Upper lobe of right lung (tissue), 1 donor: ENCODE data around the gene COL21A1. TPM values are rescaled to one million over a fixed set of nuclear protein-coding genes. Genes with fewer than 3 reads are reported as not detected.

ENCODE experiments used
- ATAC-seq: fragments of 200-7000 bp; cut with Tn5 transposase; one replicate; pipeline ENCODE4 v1.9.1; 2020; ENCODE audit warnings: mild to moderate bottlenecking, moderate library complexity
- DNase-seq: peaks from one replicate; pipeline ENCODE4 v3.0.0-alpha.2; 2020
- H3K27ac ChIP-seq: fragments of 200-600 bp; one replicate; pipeline ENCODE4 v1.8.0; 2022
- H3K27me3 ChIP-seq: fragments of 200-600 bp; one replicate; pipeline ENCODE4 v1.8.0; 2022; ENCODE audit warnings: mild to moderate bottlenecking
- H3K36me3 ChIP-seq: fragments of 200-600 bp; one replicate; pipeline ENCODE4 v1.8.0; 2022
- H3K4me1 ChIP-seq: fragments of 200-600 bp; one replicate; pipeline ENCODE4 v1.8.0; 2022
- H3K4me3 ChIP-seq: fragments of 200-600 bp; one replicate; pipeline ENCODE4 v1.8.0; 2022; ENCODE audit warnings: mild to moderate bottlenecking
- H3K9me3 ChIP-seq: fragments of 200-600 bp; one replicate; pipeline ENCODE4 v1.8.0; 2022
- CTCF ChIP-seq: fragments of 200-600 bp; IDR thresholded peaks from one replicate; pipeline ENCODE4 v1.8.0; 2022; ENCODE audit warnings: antibody characterized with exemption
- intact Hi-C: fragments of 100-400 bp; cut with DNase I; formaldehyde crosslinking; loops from one replicate; pipeline ENCODE4 v1.11.0; 2022
- total RNA-seq: library from RNA; stranded (reverse); fragmentation: NEBNext Ultra II Directional; extraction: Animal tissue kit (Norgen Biotek cat#: 25700); gene quantifications from one replicate; pipeline ENCODE4 v1.2.1, GENCODE V29; 2021
- donor health status: DM: no; HTN: yes; CAD: no; lungs with severe emphysema.

The COL21A1 gene
- total RNA-seq, 1 donor from 2014 or later = 15.6 TPM

- no peak overlapping the region for H3K27ac ChIP-seq
- H3K4me1 ChIP-seq = no peaks in the 10 kb centered on the region
- no peak overlapping the region for H3K4me3 ChIP-seq
- DNase-seq (no peak), ATAC-seq (no peak)
- intact Hi-C loops = no loop called here
- no peaks in the 10 kb centered on the region for H3K36me3 ChIP-seq
- H3K27me3 ChIP-seq = no peaks in the 10 kb centered on the region
- no peak for TF ChIP-seq CTCF
- H3K9me3 ChIP-seq = no peaks in the 10 kb centered on the region
Observed at GRCh38 chr6:56145616-56146015, 101.8 kb downstream of the COL21A1 start.

- TF ChIP-seq CTCF = no peak
- no peak for DNase-seq
- Histone ChIP-seq H3K27me3 (no peaks in the 10 kb centered on the region), H3K9me3 (no peaks in the 10 kb centered on the region), H3K36me3 (no peaks in the 10 kb centered on the region), H3K4me1 (no peaks in the 10 kb centered on the region), H3K4me3 (no peak overlapping the region), H3K27ac (no peak overlapping the region)
- intact Hi-C loops = no loop called here
- no peak for ATAC-seq
Observed at GRCh38 chr6:56144538-56145324, 102.6 kb downstream of the COL21A1 start.

GRCh38 chr6:56143796-56144195 lies 103.6 kb downstream of the COL21A1 start:
- Histone ChIP-seq H3K4me3 (no peak overlapping the region), H3K9me3 (no peaks in the 10 kb centered on the region), H3K27me3 (no peaks in the 10 kb centered on the region), H3K4me1 (no peaks in the 10 kb centered on the region), H3K36me3 (no peaks in the 10 kb centered on the region), H3K27ac (no peak overlapping the region)
- ATAC-seq (no peak), DNase-seq (no peak)
- no peak for TF ChIP-seq CTCF
- intact Hi-C loops = no loop called here

- Histone ChIP-seq H3K36me3 (no peaks in the 10 kb centered on the region), H3K9me3 (no peaks in the 10 kb centered on the region), H3K4me3 (no peak overlapping the region), H3K4me1 (no peaks in the 10 kb centered on the region), H3K27me3 (no peaks in the 10 kb centered on the region), H3K27ac (no peak overlapping the region)
- intact Hi-C loops = no loop called here
- no peak for ATAC-seq
- TF ChIP-seq CTCF = no peak
- no peak for DNase-seq
Observed at GRCh38 chr6:56140090-56140489, 107.3 kb downstream of the COL21A1 start.

GRCh38 chr6:56115715-56116114 lies 131.7 kb downstream of the COL21A1 start:
- Histone ChIP-seq H3K27ac (no peak overlapping the region), H3K4me3 (no peak overlapping the region), H3K9me3 (no peaks in the 10 kb centered on the region), H3K36me3 (no peaks in the 10 kb centered on the region), H3K27me3 (no peaks in the 10 kb centered on the region), H3K4me1 (no peaks in the 10 kb centered on the region)
- no peak for TF ChIP-seq CTCF
- ATAC-seq (no peak), DNase-seq (no peak)
- intact Hi-C loops = no loop called here
